HS-5 (cell line): ENCODE results near the gene DOK3.
A peak's percentile ranks its signal among the peaks of the same experiment; 100 is the strongest.

Experiments used
- DNase-seq: peaks from one replicate; pipeline ENCODE4 v3.0.0-alpha.2; 2012; ENCODE audit warnings: low read depth

The DOK3 gene

GRCh38 chr5:177511796-177512675 is 2.4 kb upstream of the DOK3 start:
- no peak for DNase-seq

- no peak for DNase-seq
Measured at GRCh38 chr5:177511181-177511580, 1.6 kb upstream of the DOK3 start.

GRCh38 chr5:177510567-177511053 is 984 bp upstream of the DOK3 start:
- DNase-seq = no peak

GRCh38 chr5:177509991-177510566 is 453 bp upstream of the DOK3 start:
- no peak for DNase-seq

- no peak for DNase-seq
Measured at GRCh38 chr5:177508837-177509236, 789 bp downstream of the DOK3 start.

- DNase-seq = no peak
Measured at GRCh38 chr5:177508221-177508611, 1.4 kb downstream of the DOK3 start.

GRCh38 chr5:177507596-177508220 is 1.9 kb downstream of the DOK3 start:
- DNase-seq = no peak

- no peak for DNase-seq
Measured at GRCh38 chr5:177507165-177507564, 2.5 kb downstream of the DOK3 start.

- no peak for DNase-seq
Measured at GRCh38 chr5:177505075-177505474, 4.6 kb downstream of the DOK3 start.

GRCh38 chr5:177504086-177505056 is 5.3 kb downstream of the DOK3 start:
- DNase-seq = no peak

GRCh38 chr5:177503351-177504085 is 6.1 kb downstream of the DOK3 start:
- no peak for DNase-seq

- DNase-seq = no peak
Measured at GRCh38 chr5:177502886-177503285, 6.7 kb downstream of the DOK3 start.

- DNase-seq = no peak
Measured at GRCh38 chr5:177501874-177502678, 7.5 kb downstream of the DOK3 start.

GRCh38 chr5:177500685-177501522 is 8.7 kb downstream of the DOK3 start:
- peak; percentile 53 for DNase-seq

- no peak for DNase-seq
Measured at GRCh38 chr5:177499842-177500241, 9.8 kb downstream of the DOK3 start.

GRCh38 chr5:177498013-177498787 is 11.4 kb downstream of the DOK3 start:
- no peak for DNase-seq

GRCh38 chr5:177497292-177498012 is 12.2 kb downstream of the DOK3 start, which contains the start of gene PDLIM7:
Gene PDLIM7, minus strand, starts transcription at chr5:177497604. Its CDS starts 1,092 bp downstream, at chr5:177496512.
- peak; percentile 88 for DNase-seq
